Measurements from ENCODE around the gene ZNF205. TPM values are rescaled to one million over a fixed set of nuclear protein-coding genes. Genes with fewer than 3 reads are reported as not detected.

Gene ZNF205
- total and polyA plus RNA-seq, 2 experiments from 2014 or later: 16.6 to 29.1 TPM

DNA sequence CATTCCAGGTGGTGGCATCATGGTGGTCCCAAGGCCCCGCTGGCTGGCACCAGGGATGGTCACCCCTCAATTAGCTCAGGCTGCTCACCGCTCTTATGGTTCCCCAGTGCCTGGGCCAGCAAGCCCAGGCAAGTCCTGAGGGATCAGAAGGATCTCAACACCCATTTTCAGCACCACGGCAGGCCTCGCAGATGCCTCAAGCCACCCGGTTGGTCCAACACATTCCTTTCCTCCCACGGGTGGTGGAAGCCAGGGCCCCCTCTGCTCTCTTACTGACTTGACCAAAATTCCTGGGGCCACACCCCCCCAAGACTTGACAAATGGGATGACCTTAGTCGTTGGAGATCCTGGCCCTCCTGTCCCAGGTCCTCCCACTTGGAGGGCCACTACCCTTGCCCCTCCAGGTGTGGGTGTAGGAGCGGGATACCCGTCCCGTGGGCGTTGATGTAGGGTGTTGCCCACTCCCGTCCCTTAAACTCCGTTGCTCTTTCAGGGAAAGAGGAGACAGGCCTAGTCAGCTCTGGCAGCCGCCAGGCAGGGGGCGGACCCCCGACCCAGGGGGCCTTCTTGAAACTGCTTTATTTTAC is 5.9 kb downstream of the ZNF205 start:
- H3K4me3 ChIP-seq: no peak overlapping the region
- H3K9me3 Mint-ChIP-seq: no peaks in the 10 kb centered on the region
- H3K27me3 ChIP-seq (ENCODE audit: insufficient read depth): no peaks in the 10 kb centered on the region
- peaks cover 8% of the 10 kb centered on the region for H3K27me3 Mint-ChIP-seq (ENCODE audit: insufficient read depth, low read depth, poor library complexity)
- peaks cover 9% of the 10 kb centered on the region; the same call in 1 of the 2 replicates for H3K36me3 ChIP-seq (ENCODE audit: insufficient read depth)
- no peak for TF ChIP-seq CREB1 (CRISPR knock-in tag; IDR thresholded peaks at IDR 0.05; ENCODE audit: low read depth)
- TF ChIP-seq POLR2AphosphoS5 (IDR thresholded peaks at IDR 0.05; ENCODE audit: low read depth): no peak
- TF ChIP-seq NANOG (IDR thresholded peaks at IDR 0.05; ENCODE audit: borderline replicate concordance): no peak
- TF ChIP-seq, protein P1, sequence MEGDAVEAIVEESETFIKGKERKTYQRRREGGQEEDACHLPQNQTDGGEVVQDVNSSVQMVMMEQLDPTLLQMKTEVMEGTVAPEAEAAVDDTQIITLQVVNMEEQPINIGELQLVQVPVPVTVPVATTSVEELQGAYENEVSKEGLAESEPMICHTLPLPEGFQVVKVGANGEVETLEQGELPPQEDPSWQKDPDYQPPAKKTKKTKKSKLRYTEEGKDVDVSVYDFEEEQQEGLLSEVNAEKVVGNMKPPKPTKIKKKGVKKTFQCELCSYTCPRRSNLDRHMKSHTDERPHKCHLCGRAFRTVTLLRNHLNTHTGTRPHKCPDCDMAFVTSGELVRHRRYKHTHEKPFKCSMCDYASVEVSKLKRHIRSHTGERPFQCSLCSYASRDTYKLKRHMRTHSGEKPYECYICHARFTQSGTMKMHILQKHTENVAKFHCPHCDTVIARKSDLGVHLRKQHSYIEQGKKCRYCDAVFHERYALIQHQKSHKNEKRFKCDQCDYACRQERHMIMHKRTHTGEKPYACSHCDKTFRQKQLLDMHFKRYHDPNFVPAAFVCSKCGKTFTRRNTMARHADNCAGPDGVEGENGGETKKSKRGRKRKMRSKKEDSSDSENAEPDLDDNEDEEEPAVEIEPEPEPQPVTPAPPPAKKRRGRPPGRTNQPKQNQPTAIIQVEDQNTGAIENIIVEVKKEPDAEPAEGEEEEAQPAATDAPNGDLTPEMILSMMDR (conservative IDR thresholded peaks at IDR 0.05; ENCODE audit: low read depth in 2 of 2): no peak
- TF ChIP-seq EZH2 (IDR thresholded peaks at IDR 0.05; ENCODE audit: low read depth, unreplicated experiment): no peak
- TF ChIP-seq JUNB (IDR thresholded peaks at IDR 0.05; ENCODE audit: unreplicated experiment): no peak
- no peak for TF ChIP-seq STAT1 (IDR thresholded peaks at IDR 0.05; ENCODE audit: unreplicated experiment)
- no peak for TF ChIP-seq EZH2phosphoT487 (IDR thresholded peaks at IDR 0.05; ENCODE audit: unreplicated experiment)
- TF ChIP-seq, protein P2, sequence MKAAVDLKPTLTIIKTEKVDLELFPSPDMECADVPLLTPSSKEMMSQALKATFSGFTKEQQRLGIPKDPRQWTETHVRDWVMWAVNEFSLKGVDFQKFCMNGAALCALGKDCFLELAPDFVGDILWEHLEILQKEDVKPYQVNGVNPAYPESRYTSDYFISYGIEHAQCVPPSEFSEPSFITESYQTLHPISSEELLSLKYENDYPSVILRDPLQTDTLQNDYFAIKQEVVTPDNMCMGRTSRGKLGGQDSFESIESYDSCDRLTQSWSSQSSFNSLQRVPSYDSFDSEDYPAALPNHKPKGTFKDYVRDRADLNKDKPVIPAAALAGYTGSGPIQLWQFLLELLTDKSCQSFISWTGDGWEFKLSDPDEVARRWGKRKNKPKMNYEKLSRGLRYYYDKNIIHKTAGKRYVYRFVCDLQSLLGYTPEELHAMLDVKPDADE (IDR thresholded peaks at IDR 0.05): no peak
- TF ChIP-seq, protein P3, sequence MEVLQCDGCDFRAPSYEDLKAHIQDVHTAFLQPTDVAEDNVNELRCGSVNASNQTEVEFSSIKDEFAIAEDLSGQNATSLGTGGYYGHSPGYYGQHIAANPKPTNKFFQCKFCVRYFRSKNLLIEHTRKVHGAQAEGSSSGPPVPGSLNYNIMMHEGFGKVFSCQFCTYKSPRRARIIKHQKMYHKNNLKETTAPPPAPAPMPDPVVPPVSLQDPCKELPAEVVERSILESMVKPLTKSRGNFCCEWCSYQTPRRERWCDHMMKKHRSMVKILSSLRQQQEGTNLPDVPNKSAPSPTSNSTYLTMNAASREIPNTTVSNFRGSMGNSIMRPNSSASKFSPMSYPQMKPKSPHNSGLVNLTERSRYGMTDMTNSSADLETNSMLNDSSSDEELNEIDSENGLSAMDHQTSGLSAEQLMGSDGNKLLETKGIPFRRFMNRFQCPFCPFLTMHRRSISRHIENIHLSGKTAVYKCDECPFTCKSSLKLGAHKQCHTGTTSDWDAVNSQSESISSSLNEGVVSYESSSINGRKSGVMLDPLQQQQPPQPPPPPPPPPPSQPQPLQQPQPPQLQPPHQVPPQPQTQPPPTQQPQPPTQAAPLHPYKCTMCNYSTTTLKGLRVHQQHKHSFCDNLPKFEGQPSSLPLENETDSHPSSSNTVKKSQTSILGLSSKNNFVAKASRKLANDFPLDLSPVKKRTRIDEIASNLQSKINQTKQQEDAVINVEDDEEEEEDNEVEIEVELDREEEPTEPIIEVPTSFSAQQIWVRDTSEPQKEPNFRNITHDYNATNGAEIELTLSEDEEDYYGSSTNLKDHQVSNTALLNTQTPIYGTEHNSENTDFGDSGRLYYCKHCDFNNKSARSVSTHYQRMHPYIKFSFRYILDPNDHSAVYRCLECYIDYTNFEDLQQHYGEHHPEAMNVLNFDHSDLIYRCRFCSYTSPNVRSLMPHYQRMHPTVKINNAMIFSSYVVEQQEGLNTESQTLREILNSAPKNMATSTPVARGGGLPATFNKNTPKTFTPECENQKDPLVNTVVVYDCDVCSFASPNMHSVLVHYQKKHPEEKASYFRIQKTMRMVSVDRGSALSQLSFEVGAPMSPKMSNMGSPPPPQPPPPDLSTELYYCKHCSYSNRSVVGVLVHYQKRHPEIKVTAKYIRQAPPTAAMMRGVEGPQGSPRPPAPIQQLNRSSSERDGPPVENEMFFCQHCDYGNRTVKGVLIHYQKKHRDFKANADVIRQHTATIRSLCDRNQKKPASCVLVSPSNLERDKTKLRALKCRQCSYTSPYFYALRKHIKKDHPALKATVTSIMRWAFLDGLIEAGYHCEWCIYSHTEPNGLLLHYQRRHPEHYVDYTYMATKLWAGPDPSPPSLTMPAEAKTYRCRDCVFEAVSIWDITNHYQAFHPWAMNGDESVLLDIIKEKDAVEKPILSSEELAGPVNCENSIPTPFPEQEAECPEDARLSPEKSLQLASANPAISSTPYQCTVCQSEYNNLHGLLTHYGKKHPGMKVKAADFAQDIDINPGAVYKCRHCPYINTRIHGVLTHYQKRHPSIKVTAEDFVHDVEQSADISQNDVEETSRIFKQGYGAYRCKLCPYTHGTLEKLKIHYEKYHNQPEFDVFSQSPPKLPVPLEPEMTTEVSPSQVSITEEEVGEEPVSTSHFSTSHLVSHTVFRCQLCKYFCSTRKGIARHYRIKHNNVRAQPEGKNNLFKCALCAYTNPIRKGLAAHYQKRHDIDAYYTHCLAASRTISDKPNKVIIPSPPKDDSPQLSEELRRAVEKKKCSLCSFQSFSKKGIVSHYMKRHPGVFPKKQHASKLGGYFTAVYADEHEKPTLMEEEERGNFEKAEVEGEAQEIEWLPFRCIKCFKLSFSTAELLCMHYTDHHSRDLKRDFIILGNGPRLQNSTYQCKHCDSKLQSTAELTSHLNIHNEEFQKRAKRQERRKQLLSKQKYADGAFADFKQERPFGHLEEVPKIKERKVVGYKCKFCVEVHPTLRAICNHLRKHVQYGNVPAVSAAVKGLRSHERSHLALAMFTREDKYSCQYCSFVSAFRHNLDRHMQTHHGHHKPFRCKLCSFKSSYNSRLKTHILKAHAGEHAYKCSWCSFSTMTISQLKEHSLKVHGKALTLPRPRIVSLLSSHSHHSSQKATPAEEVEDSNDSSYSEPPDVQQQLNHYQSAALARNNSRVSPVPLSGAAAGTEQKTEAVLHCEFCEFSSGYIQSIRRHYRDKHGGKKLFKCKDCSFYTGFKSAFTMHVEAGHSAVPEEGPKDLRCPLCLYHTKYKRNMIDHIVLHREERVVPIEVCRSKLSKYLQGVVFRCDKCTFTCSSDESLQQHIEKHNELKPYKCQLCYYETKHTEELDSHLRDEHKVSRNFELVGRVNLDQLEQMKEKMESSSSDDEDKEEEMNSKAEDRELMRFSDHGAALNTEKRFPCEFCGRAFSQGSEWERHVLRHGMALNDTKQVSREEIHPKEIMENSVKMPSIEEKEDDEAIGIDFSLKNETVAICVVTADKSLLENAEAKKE (CRISPR knock-in tag; IDR thresholded peaks at IDR 0.05): no peak
- TF ChIP-seq ZNF114 (CRISPR knock-in tag; IDR thresholded peaks at IDR 0.05): no peak
- no peak for TF ChIP-seq ZNF331 (CRISPR knock-in tag; IDR thresholded peaks at IDR 0.05; ENCODE audit: low read depth)
- H3K4me3 Mint-ChIP-seq: no peak overlapping the region
- peaks cover 7% of the 10 kb centered on the region for H3F3A ChIP-seq (replicated peaks; ENCODE audit: low read depth)
- peaks cover 12% of the 10 kb centered on the region for H3K4me1 Mint-ChIP-seq
- DNase-seq (ENCODE audit: low spot score) (no peak), ATAC-seq (no peak)
- H3K4me2 ChIP-seq: no peak overlapping the region
- no peak overlapping the region for H3K27ac Mint-ChIP-seq
- no peak overlapping the region for H3K27ac ChIP-seq (ENCODE audit: low read depth)
- H3K79me2 ChIP-seq (replicated peaks; ENCODE audit: insufficient read depth): peaks cover 13% of the 10 kb centered on the region
- H2AFZ ChIP-seq: no peak overlapping the region
- H3K4me1 ChIP-seq (ENCODE audit: insufficient read depth): peaks cover 6% of the 10 kb centered on the region; the same call in 1 of the 2 replicates
- peaks cover 36% of the 10 kb centered on the region for H3K36me3 Mint-ChIP-seq (ENCODE audit: low read depth)
- H4K20me1 ChIP-seq (replicated peaks; ENCODE audit: insufficient read depth): peaks cover 4% of the 10 kb centered on the region; the same call in 1 of the 2 replicates
- no peaks in the 10 kb centered on the region for H3K9me2 ChIP-seq (ENCODE audit: insufficient read depth)
